Measurements from ENCODE around the gene TMCC1.
"Not testable (repeated sequence)": the region's sequence is repeated elsewhere in the genome, so short reads cannot be mapped to it uniquely, and the experiment has no call there.

- TF ChIP-seq GABPA (IDR thresholded peaks at IDR 0.05; ENCODE audit: low read depth); CTCF (IDR thresholded peaks at IDR 0.05); ZBTB33 (IDR thresholded peaks at IDR 0.05; ENCODE audit: borderline replicate concordance, low read depth); POLR2AphosphoS5 (IDR thresholded peaks at IDR 0.05; ENCODE audit: low read depth, low read length); GATA2 (CRISPR knock-in tag; IDR thresholded peaks at IDR 0.05); MXI1 (IDR thresholded peaks at IDR 0.05; ENCODE audit: low read depth, low read length); FOXJ3 (CRISPR knock-in tag; IDR thresholded peaks at IDR 0.05); EP300 (IDR thresholded peaks at IDR 0.05; ENCODE audit: borderline replicate concordance in 1 of 2, low read depth in 1 of 2, low read length in 1 of 2); YY1 (IDR thresholded peaks at IDR 0.05; ENCODE audit: low read depth); SMC3 (IDR thresholded peaks at IDR 0.05; ENCODE audit: low read depth, low read length); RAD21 (IDR thresholded peaks at IDR 0.05; ENCODE audit: low read length); ELF1 (IDR thresholded peaks at IDR 0.05); TCF12 (IDR thresholded peaks at IDR 0.05); SIN3A (IDR thresholded peaks at IDR 0.05; ENCODE audit: borderline replicate concordance, low read depth, low read length): not testable (repeated sequence)
Observed at GRCh38 chr3:129640985-129641384, 252.5 kb downstream of the TMCC1 start.
